Measurements from ENCODE around the gene BOK. TPM values are rescaled to one million over a fixed set of nuclear protein-coding genes. Genes with fewer than 3 reads are reported as not detected.

BOK gene
- total RNA-seq, 1 donor from 2014 or later, result 76.8 TPM

DNA sequence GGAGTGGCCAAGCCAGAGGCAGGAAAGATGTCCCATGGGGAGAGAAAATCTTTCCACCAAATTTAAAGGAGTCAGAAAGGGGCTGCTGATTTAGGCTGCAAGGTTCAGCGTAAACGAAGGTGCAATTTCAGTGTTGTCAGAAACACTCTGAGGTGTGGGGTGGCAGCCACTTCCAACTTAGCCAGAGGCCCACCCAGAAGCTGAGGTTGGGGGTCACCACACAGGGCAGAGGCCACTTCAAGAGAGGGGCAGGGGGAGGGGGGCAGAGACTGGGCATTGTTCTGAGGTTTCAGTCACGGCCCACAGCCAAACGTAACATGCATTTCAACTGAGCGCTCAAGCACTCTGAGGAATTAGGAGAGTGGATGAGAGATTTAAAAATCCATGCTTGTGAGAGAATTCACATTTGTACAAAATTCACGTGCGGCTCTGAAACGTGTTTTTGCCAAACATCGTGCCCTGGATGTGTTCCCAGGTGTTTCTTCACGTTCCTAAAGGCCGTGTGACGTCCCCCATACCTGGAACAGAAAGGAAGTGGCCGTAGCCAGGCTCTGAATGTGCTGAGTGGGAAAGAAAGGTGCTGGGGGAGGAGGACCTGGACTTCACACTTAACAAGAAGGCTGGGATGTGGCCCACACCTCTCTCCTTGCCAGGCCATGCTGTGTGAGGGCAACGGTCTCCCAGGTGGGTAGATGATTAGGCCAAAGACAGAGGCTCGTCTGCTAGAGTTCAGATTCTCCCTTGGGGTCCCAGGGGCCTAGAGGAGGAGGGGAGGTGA is 19.5 kb upstream of the BOK start:
- no peak for DNase-seq (ENCODE audit: low spot score)

- no peak for DNase-seq (ENCODE audit: low spot score)
Measured at GRCh38 chr2:241539616-241540374, 18.8 kb upstream of the BOK start.

- DNase-seq (ENCODE audit: low spot score), result no peak
Measured at GRCh38 chr2:241540401-241540770, 18.2 kb upstream of the BOK start.

DNA sequence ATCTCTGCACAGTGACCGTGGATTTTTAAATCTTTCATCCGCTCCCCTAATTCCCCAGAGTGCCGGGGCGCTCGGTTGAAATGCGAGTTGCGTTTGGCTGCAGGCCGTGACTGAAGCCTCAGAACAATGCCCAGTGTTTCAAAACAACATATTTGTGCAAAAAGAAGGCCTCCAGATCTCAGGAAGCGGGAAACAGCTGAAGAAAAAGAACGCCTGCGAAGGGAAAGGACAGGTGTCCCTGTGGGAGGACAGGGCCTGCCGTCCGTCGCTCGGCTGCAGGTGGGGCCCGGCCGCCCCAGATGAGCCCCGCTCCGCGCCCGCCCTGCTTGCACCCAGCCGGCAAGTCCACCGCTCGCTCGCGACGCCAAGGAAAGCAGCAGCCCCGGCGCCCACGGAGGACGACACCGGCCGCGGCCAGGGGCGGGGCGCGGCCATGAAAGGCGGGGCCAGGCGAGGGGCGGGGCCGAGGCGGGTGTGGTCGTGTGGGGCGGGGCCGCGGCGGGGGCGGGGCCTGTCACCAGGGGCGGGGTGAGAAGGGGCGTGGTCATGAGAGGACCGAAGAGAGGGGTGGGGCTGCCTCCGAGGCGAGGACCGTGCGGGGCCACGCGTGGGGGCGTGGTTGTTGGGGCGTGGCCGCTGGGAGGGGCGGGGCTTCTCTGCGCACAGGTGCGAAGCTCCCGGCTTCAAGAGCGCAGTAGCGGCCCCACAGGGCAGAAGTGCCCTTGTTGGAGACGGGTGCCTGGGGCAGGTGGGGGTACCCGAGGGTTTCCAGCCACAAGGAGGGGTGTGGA is 17.6 kb upstream of the BOK start:
- DNase-seq (ENCODE audit: low spot score), result peak; percentile 66

- DNase-seq (ENCODE audit: low spot score), result no peak
Measured at GRCh38 chr2:241541564-241542277, 16.8 kb upstream of the BOK start.

DNA sequence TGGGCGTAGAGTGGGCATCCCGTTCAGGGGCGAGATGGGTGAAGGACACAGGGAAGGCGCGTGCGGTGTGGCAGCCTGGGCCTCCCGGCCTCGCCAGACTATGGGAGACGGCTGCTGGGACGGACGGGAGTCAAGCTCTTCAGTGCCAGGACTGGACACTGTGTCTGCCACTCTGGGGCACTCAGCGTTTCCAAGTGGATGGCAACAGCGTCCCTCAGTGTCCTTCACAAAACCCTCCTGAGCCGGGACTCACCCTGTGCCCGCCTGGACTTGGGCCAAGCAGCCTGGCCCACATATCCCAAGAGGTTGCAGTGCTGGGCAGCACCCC is 16.3 kb upstream of the BOK start:
- no peak for DNase-seq (ENCODE audit: low spot score)

DNA sequence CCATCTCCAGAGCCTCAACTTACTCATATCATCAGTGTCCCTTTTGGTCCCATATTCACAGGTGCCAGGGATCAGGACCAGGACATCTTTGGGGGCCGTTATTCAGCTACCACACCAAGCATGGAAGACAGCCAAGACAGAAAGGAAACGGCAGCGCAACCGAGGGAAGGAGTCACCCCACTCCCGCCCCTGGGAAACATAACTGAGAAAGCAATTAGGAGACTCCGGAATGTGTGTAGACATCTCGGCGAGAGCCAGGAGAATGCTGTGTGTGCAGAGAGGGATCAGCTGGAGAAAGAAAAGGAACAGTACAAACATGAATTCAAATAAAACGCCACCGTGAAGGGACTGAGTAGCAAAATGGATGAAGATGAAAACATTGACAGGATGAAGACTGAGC is 13.4 kb upstream of the BOK start:
- DNase-seq (ENCODE audit: low spot score), result no peak

DNA sequence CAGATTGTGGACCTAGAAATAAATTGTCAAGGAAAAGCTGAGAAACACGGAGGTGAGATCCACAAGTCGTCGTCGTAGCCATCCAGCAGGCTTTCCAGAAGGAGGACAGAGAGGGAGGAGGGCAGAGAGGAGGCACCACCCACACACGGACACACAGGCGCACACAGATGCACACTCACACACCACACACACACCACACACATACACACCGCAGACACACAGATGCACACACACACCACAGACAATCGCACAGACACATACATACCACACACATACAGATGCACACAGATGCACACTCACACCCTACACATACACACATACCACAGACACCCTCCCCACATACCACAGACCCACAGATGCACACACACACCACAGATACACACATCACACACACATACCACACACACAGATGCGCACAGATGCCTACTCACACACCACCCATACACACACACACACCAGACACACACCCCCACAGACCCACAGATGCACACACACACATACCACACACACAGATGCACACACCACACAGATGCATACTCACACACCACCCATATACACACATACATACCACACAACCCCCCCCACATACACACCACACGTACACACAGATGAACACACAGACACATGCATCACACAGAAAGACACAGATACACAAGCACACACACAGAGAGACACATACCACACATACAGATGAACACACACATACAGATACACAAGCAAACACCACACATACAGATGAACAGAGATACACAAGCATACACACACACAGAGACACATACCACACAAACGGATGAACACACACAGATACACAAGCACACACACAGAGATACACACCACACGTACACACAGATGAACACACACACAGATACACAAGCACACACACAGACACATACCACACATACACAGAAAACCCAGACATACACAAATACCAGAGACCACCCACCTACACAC is 12.7 kb upstream of the BOK start:
- DNase-seq (ENCODE audit: low spot score), result no peak

GRCh38 chr2:241546771-241547498 is 11.6 kb upstream of the BOK start:
- DNase-seq (ENCODE audit: low spot score), result no peak

- no peak for DNase-seq (ENCODE audit: low spot score)
Measured at GRCh38 chr2:241547781-241548450, 10.6 kb upstream of the BOK start.

DNA sequence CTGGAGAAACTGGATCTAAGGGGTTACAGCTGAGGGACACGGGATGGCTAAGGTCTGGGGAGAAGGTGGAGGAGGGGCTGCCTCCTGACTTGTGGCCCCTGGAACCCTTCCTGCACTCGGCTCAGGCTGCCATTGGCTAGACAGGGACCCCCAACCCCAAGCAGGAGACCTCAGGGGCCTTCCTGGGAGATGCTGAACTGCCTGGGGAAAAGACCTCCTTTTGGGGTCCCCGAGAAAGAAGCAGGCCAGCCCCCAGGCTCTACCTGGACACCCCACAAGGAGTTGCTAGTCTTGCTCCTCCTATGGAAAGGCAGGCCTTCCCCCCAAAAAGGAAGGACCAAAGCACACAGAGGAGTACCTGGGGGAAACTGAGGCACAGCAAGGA is 10.1 kb upstream of the BOK start:
- DNase-seq (ENCODE audit: low spot score), result no peak

GRCh38 chr2:241550616-241551580 is 7.6 kb upstream of the BOK start:
- DNase-seq (ENCODE audit: low spot score), result no peak

DNA sequence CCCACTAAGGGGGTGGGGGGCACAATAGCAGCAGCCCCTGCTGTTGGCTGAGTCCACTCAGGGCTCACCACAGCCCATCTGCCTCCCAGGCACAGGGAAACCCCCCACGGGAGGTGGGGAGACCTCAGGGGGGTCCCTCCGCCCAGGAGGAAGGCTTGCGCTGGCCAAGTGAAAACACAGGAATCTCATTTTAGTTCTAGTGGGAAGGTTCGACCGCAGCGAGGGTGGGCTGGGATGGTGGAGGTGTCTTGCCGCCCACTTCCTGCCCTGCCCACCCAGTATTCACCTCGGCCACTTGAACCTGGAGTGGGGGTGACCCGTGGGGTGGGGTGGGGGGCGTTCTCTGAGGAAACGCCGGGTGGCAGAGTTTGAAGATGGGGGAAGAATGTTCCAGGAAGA is 6.9 kb upstream of the BOK start:
- DNase-seq (ENCODE audit: low spot score), result no peak

DNA sequence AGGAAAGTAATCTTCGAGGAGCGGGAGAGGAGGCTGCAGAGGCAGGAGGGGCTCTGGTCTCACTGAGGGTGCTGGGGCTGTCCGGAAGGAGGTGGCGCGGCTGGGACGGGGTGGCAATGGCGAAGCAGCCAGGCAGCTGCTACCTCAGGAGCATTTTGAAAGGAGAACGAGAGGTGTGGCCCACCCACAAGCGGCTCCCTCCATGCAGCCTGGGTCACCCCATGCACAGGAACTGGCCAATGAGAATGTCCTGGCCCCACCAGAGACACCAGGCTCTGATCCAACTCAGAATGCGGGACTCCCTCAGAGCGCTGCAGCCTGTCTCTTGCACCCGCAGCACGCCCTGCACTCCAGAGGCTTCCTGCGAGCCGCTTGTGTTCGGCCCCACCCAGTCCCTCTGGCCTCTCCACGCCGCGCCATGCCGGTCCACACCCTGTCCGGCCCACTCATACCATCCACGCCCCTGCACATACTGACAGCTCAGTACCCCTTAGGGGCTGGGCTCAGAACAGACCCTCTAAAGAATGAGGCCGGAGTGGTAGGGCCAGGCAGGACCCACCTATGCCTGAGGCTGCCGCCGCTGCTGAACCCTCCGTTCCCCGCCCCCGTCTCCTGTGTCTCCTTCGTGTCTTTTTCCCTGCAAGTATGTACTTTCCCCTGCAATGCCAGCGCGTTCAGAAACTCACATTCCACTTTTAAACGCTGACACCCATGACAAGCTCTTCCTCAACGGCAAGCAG is 6.4 kb upstream of the BOK start:
- DNase-seq (ENCODE audit: low spot score), result no peak

DNA sequence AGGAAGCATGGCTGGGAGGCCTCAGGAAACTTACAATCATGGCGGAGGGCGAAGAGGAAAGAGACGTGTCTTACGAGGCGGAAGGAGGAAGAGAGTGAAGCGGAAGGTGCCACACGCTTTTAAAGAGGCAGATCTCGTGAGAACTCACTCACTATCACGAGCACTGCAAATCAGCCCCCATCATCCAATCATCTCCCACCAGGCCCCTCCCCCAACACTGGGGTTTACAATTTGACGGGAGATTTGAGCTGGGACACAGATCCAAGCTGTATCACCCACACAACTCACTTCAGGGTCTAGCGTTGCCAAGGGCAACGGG is 5.1 kb upstream of the BOK start:
- no peak for DNase-seq (ENCODE audit: low spot score)

- DNase-seq (ENCODE audit: low spot score), result no peak
Measured at GRCh38 chr2:241553981-241554380, 4.6 kb upstream of the BOK start.

GRCh38 chr2:241554610-241555322 is 3.8 kb upstream of the BOK start:
- DNase-seq (ENCODE audit: low spot score), result no peak
